DND-41 (cell line): Measurements from ENCODE around the gene NBEAL2.

Source experiments
- ATAC-seq: fragments of 200-7000 bp; cut with Tn5 transposase; 3 replicates; pipeline ENCODE4 v1.9.1; 2021; ENCODE audit warnings: low read depth; ENCODE audit not compliant: insufficient read depth
- DNase-seq: peaks from one replicate; pipeline ENCODE4 v3.0.0-alpha.2; 2020
- H2AFZ ChIP-seq: 2 replicates; pipeline ENCODE4 v1.6.0; 2012; ENCODE audit warnings: low read depth, low read length
- H3K27ac ChIP-seq: 2 replicates; pipeline ENCODE4 v1.5.1; 2012; ENCODE audit warnings: low read length, inconsistent platforms
- H3K27me3 ChIP-seq: fragments of 200-600 bp; sonication (generic); 2 replicates; pipeline ENCODE4 v1.6.0; 2012; ENCODE audit warnings: low read length, mild to moderate bottlenecking, inconsistent platforms; ENCODE audit not compliant: insufficient read depth, poor library complexity
- H3K36me3 ChIP-seq: 2 replicates; pipeline ENCODE4 v1.5.1; 2012; ENCODE audit warnings: low read length, inconsistent platforms; ENCODE audit not compliant: insufficient read depth
- H3K4me1 ChIP-seq: 2 replicates; pipeline ENCODE4 v1.5.1; 2012; ENCODE audit warnings: mild to moderate bottlenecking, low read length; ENCODE audit not compliant: insufficient read depth
- H3K4me2 ChIP-seq: 2 replicates; pipeline ENCODE4 v1.6.0; 2012; ENCODE audit warnings: mild to moderate bottlenecking, moderate library complexity, low read length, inconsistent platforms; ENCODE audit not compliant: insufficient read depth
- H3K4me3 ChIP-seq, 2 experiments: fragments of 200-600 bp in 1 of 2; shearing (Covaris generic) in 1 of 2; 2 replicates each; pipeline ENCODE4 v1.5.1; 2012 to 2016; ENCODE audit warnings: inconsistent platforms in 2 of 2, low read length in 2 of 2, mild to moderate bottlenecking in 2 of 2, low read depth in 1 of 2, moderate library complexity in 1 of 2
- H3K79me2 ChIP-seq: 2 replicates; pipeline ENCODE4 v1.6.0; 2012; ENCODE audit warnings: low read length, inconsistent platforms; ENCODE audit not compliant: insufficient read depth
- H3K9ac ChIP-seq: 2 replicates; pipeline ENCODE4 v1.6.0; 2012; ENCODE audit warnings: low read depth, mild to moderate bottlenecking, inconsistent platforms, low read length, moderate library complexity
- H3K9me3 ChIP-seq: 2 replicates; pipeline ENCODE4 v1.5.1; 2012; ENCODE audit warnings: low read length, moderate library complexity, mild to moderate bottlenecking, inconsistent platforms; ENCODE audit not compliant: insufficient read depth, severe bottlenecking
- H4K20me1 ChIP-seq: 2 replicates; pipeline ENCODE4 v1.6.0; 2012; ENCODE audit warnings: low read length; ENCODE audit not compliant: insufficient read depth
- EZH2 ChIP-seq: IDR thresholded peaks from 3 replicates; pipeline ENCODE4 v1.6.1; 2012; ENCODE audit warnings: borderline replicate concordance, low read depth, mild to moderate bottlenecking, moderate library complexity, low read length, inconsistent platforms; ENCODE audit not compliant: severe bottlenecking
- TF ChIP-seq, protein P1 (sequence below): IDR thresholded peaks from 2 replicates; pipeline ENCODE4 v1.5.1; 2012; ENCODE audit warnings: borderline replicate concordance, low read length, moderate library complexity, mild to moderate bottlenecking; ENCODE audit not compliant: poor library complexity, severe bottlenecking; ENCODE audit errors: extremely low read depth

Gene NBEAL2

DNA sequence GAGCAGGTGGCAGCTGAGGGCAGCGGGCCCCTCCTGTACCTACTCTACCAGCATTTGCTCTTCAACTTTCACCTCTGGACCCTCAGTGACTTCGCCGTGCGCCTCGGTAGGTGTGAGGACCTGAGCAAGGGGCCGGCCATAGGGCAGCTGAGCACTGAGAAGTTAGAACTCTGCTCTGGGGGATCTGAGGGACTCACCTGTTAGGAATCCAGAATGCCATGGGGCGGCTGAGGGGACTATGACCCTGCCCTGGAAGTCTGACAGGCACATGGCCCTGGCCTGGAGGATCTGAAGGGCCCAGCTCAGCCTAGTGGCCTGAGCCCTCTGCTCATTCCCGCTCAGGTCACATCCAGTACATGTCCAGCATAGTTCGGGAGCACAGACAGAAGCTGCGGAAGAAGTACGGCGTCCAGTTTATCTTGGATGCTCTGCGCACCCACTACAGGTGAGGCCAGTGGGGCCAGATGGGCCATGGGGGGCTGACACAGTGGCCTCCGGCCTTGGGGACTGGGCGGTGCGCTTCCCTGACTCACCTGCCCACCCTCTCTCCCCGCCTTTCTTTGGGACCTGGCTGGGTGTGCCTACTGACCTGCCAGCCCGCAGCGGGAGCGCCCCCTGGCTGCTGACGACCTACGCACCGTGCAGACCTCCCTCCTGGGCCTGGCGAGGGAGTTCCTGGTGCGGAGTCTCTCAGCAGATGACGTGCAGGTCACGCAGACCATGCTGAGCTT lies 18.8 kb downstream of the NBEAL2 start:
- Histone ChIP-seq H4K20me1 (peaks cover 3% of the 10 kb centered on the region; the same call in 1 of the 2 replicates), H3K4me3 (no peak overlapping the region), H3K79me2 (no peaks in the 10 kb centered on the region), H3K27ac (peak overlapping the region; percentile 59), H3K9ac (no peak overlapping the region), H2AFZ (no peak overlapping the region), H3K4me1 (no peaks in the 10 kb centered on the region), H3K36me3 (peaks cover 99% of the 10 kb centered on the region), H3K27me3 (no peaks in the 10 kb centered on the region), H3K4me2 (no peak overlapping the region), H3K9me3 (no peaks in the 10 kb centered on the region)
- ATAC-seq (peak; percentile 52), DNase-seq (peak; percentile 67)
- TF ChIP-seq, protein P1, sequence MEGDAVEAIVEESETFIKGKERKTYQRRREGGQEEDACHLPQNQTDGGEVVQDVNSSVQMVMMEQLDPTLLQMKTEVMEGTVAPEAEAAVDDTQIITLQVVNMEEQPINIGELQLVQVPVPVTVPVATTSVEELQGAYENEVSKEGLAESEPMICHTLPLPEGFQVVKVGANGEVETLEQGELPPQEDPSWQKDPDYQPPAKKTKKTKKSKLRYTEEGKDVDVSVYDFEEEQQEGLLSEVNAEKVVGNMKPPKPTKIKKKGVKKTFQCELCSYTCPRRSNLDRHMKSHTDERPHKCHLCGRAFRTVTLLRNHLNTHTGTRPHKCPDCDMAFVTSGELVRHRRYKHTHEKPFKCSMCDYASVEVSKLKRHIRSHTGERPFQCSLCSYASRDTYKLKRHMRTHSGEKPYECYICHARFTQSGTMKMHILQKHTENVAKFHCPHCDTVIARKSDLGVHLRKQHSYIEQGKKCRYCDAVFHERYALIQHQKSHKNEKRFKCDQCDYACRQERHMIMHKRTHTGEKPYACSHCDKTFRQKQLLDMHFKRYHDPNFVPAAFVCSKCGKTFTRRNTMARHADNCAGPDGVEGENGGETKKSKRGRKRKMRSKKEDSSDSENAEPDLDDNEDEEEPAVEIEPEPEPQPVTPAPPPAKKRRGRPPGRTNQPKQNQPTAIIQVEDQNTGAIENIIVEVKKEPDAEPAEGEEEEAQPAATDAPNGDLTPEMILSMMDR = peak; percentile 85
- no peak for TF ChIP-seq EZH2

DNA sequence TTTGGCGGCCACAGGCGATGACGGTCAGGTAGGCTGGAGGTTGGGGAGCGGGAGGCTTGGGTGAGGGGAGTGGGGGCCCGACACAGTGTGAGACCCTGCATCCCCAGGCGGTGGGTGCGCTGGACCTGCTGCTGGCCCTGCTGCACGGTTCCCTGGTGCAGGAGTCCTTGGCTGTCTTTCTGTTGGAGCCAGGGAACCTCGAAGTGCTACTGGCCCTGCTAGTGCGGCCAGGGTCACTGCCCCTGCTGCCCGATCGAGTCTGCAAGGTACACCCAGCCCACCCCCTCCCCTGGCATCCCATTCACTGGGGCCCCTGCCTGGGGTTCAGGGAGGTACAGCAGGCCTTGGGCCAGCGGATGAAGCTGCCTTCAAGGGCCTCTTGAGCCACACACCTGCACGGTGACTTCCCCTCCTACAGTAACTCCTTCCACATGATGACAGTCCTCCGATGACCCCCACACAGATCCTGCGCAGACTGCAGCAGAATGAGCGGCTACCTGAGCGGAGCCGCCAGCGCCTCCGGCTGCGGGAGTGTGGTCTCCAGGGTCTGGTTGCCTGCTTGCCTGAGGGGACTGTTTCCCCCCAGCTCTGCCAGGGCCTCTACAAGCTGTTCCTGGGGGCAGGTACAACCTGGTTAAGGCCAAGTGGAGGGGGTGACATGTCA lies 19.5 kb downstream of the NBEAL2 start:
- no peak overlapping the region for H2AFZ ChIP-seq
- no peaks in the 10 kb centered on the region for H3K4me1 ChIP-seq
- no peak overlapping the region for H3K9ac ChIP-seq
- no peak overlapping the region for H3K4me3 ChIP-seq
- H3K9me3 ChIP-seq = no peaks in the 10 kb centered on the region
- peak overlapping the region; percentile 59 for H3K27ac ChIP-seq
- DNase-seq (no peak), ATAC-seq (no peak)
- H4K20me1 ChIP-seq = peaks cover 3% of the 10 kb centered on the region; the same call in 1 of the 2 replicates
- peaks cover 99% of the 10 kb centered on the region for H3K36me3 ChIP-seq
- no peaks in the 10 kb centered on the region for H3K27me3 ChIP-seq
- H3K4me2 ChIP-seq = no peak overlapping the region
- H3K79me2 ChIP-seq = no peaks in the 10 kb centered on the region
- TF ChIP-seq, protein P1 = no peak
- no peak for TF ChIP-seq EZH2

DNA sequence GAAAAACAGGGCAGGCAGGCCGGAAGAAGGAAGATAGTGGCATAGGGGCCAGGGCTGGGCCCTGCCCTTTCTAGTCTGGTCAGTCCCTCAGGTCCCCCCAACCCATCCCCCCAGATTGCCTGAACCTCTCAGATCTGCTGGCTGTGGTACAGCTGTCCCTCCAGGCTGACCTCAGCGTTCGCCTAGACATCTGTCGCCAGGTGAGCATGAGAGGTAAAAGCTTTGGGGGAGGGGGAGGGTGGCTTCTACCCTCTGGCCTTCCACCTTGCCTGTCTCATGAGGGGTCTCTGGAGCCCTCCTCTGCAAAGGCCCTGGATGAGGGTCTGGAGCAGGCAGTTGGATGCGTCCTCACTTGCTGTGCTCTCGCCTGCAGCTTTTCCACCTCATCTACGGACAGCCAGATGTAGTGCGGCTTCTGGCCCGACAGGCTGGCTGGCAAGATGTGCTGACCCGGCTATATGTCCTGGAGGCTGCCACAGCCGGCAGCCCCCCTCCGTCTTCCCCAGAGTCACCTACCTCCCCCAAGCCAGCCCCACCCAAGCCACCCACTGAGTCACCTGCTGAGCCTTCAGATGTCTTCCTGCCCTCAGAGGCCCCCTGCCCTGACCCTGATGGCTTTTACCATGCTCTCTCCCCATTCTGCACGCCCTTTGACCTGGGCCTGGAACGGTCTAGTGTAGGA lies 20.2 kb downstream of the NBEAL2 start:
- Histone ChIP-seq H3K9me3 (no peaks in the 10 kb centered on the region), H3K4me3 (no peak overlapping the region), H2AFZ (no peak overlapping the region), H3K4me1 (no peaks in the 10 kb centered on the region), H3K9ac (no peak overlapping the region), H4K20me1 (peaks cover 3% of the 10 kb centered on the region; the same call in 1 of the 2 replicates), H3K79me2 (no peaks in the 10 kb centered on the region), H3K4me2 (no peak overlapping the region), H3K27ac (peak overlapping the region; percentile 59), H3K27me3 (no peaks in the 10 kb centered on the region), H3K36me3 (peaks cover 99% of the 10 kb centered on the region)
- no peak for ATAC-seq
- DNase-seq = no peak
- no peak for TF ChIP-seq EZH2
- TF ChIP-seq, protein P1 = no peak
